Activated CD8-positive, alpha-beta memory T cell treated with anti-CD3 and anti-CD28 coated beads, Interleukin-2, amount 50 U/mL, for 48 hours (primary cell): ENCODE results near the gene BTBD19.

Experiments used
- DNase-seq: peaks from one replicate; pipeline ENCODE4 v3.0.0-alpha.2; 2020

BTBD19 gene

DNA sequence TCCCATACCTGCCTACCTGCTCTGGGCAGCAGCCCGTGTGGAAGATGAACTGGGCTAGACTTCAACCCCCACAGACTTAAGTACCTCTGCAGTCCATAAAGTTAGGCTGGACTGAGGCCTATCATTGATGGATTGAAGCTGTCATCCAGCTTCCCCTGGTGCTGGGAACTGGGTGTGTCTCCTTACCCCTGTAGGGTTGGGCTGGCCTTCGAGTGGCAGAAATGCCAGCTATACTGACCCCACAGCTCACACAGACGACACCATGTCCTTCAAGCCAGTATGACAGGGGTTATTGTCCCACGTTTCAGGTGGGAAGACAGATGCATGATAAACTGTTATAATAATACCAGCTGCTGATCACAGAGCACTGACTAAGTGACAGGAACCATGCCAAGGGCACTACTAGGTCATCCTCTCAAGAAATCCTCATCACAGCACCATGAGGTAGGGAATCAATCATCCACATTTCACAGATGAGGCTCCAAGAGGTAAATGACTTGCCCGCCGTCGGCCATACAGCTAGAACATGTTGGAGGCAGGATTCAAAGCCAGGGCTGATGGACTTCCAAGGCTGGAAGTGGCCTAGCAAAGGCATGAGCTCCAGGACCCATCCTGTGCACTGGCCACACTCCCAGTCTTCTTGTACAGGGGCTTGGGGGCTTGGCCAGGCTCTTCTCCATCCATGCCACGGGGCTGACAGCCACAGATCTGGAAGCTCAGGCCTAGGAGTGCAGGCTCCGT lies 20.0 kb upstream of the BTBD19 start, which contains the start of gene BEST4:
Gene BEST4, minus strand, starts transcription at position 51 of the 741 bp plus-strand sequence. CDS start 465 bp downstream, outside the sequence.
- no peak for DNase-seq

GRCh38 chr1:44790968-44791801 lies 17.1 kb upstream of the BTBD19 start:
- no peak for DNase-seq

GRCh38 chr1:44792736-44793502 lies 15.4 kb upstream of the BTBD19 start:
- DNase-seq: peak; percentile 43

DNA sequence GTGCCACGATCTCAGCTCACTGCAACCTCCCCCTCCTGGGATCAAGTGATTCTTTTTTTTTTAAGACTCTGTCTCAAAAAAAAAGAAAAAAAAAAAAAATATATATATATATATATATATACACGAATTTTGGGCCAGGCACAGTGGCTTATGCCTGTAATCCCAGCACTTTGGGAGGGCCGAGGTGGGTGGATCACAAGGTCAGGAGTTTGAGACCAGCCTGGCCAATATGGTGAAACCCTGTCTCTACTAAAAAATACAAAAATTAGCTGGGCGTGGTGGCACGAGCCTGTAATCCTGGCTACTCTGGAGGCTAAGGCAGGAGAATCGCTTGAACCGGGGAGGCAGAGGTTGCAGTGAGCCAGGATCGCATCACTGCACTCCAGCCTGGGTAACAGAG lies 10.4 kb upstream of the BTBD19 start:
- DNase-seq: peak; percentile 47

GRCh38 chr1:44798481-44799365 lies 9.6 kb upstream of the BTBD19 start:
- peak; percentile 53 for DNase-seq

GRCh38 chr1:44799770-44800584 lies 8.3 kb upstream of the BTBD19 start, which contains the start of gene PLK3:
Gene PLK3, plus strand, starts transcription at chr1:44800377. Its CDS starts 87 bp downstream, at chr1:44800464.
- peak; percentile 97 for DNase-seq

DNA sequence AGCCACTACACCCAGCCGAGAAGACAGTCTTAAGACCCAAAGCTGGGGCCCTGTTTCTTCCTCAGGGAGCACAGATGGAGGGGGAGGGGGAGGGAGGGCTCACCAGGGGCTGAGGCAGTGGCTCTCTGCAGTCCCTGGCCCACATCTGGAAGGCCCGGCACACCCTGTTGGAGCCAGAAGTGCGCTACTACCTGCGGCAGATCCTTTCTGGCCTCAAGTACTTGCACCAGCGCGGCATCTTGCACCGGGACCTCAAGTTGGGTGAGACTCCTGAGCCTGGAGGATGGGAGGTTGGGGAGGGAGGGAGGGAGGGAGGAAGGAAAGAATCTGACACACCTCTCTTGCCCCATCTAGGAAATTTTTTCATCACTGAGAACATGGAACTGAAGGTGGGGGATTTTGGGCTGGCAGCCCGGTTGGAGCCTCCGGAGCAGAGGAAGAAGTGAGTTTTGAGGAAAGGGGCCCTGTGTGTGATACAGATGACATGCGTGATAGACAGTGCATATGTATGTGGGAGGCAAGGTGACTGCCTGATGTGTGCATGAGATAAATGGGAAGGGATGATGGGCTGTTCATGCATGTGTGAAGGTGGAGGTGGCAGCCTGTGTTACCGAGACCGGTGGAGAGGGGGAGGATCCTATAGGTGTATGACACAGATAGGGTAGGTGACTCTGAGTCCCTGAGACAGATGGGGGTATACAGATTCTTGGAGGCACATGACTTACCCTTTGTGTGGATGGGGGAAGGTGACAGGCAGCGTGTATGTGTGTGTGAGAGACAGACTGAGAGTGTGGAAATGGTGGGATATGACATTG lies 6.6 kb upstream of the BTBD19 start:
- peak; percentile 67 for DNase-seq

DNA sequence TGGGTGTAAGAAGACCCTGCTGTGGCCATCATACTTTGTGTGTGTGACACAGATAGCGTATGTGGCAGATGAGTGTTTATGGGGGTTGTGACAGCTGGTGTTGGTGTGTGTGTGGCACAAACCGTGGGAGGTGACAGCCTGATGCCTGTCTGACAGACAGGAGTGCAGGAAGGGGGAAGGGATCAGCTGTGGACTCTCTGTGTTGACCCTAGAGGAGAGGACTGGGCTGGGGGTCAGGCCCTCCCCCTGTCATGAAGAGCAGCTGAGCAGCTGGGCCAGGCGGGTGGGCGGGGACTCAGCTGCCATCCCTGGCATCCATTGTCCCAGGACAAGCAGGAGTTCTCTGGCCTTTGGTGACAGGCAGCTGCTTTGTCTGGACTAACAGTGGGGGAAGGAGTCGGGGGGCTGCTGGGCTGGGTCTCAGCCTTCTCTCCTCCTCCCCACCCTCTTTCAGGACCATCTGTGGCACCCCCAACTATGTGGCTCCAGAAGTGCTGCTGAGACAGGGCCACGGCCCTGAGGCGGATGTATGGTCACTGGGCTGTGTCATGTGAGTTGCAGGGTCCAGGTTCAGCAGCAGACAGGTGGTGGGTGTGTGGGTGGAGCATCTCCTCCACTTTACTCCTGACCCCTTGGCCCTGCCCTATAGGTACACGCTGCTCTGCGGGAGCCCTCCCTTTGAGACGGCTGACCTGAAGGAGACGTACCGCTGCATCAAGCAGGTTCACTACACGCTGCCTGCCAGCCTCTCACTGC lies 5.8 kb upstream of the BTBD19 start:
- peak; percentile 58 for DNase-seq

DNA sequence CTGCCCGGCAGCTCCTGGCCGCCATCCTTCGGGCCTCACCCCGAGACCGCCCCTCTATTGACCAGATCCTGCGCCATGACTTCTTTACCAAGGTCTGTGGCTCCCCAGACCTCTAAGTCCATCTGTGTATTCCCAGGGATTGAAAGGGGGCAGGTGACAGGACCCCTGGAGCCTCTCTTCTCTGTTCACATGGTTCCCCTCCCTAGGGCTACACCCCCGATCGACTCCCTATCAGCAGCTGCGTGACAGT lies 5.3 kb upstream of the BTBD19 start:
- no peak for DNase-seq

GRCh38 chr1:44803312-44804095 lies 4.8 kb upstream of the BTBD19 start:
- DNase-seq: peak; percentile 53

- no peak for DNase-seq
These were observed 2.9 kb upstream of the BTBD19 start for GRCh38 chr1:44805311-44806024.

DNA sequence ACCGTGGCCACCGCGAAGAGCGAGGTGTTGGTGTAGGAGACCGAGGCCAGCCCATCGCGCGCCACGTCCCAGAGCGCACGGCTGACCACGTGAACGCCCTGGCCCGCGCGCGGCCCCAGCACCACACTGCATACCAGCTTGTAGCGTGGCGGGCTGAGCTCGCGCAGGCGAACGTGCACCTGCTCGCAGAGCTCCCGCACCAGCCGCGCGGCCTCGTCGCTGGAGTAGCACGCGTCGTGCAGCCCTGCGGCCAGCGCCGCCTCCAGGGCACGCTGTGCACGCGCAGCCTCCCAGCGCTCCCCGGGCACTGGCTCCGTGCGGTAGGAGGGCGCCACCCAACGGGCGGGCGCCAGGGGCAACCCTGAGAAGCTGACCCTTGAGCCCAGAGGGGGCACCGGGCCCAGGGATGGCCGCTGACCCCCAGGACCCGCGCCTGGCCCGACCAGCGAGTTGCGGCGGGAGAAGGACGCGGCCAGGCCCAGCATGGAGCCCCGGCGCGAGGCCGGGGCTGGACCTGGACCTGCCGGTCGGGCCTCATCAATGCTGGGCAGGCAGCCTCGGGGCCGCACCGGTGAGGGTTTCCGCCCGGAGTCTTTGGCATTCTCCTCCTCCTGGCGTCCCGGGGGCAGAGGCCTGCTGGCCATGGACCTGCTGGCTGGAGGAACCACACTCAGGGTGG lies 2.2 kb upstream of the BTBD19 start:
- no peak for DNase-seq

- DNase-seq: no peak
These were observed 1.5 kb upstream of the BTBD19 start, which contains the start of gene DYNLT4 for GRCh38 chr1:44806704-44807363. Gene DYNLT4, minus strand, starts transcription at chr1:44807351. Its CDS starts 683 bp downstream, at chr1:44806668.

DNA sequence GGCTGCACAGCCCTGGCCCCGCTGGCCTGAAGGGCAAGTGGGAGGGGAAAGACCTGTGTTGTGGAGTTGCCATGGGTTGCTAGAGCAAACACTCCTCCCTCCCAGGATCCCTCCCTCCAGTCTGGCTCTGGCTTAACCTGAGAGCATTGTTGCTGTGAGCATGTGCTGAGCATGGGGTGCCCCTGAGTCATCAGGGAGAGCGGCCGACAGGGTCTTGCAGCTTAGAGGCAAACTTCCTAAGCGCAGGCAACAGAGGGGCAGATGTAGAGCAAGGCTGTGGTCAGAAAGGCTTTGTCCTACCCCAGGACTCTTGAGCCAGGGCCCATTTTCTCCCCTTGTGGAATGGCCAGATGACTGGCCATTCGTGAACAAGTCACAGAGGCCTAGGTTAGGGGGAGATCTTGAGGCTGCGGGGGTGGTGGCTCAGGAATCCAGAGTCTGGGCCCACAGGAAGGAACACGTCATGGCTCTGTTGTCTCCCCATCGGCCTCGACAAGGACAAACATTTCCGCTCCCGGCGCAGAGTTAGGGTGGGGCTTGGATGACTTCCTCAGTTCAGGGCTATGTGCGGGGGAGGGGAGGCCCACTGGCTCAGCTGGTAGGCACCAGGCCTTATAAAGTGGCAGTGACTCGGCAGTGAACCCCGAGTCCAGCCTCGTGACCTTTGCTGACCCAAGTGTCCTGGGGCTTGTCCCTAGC lies 810 bp upstream of the BTBD19 start:
- DNase-seq: peak; percentile 91

DNA sequence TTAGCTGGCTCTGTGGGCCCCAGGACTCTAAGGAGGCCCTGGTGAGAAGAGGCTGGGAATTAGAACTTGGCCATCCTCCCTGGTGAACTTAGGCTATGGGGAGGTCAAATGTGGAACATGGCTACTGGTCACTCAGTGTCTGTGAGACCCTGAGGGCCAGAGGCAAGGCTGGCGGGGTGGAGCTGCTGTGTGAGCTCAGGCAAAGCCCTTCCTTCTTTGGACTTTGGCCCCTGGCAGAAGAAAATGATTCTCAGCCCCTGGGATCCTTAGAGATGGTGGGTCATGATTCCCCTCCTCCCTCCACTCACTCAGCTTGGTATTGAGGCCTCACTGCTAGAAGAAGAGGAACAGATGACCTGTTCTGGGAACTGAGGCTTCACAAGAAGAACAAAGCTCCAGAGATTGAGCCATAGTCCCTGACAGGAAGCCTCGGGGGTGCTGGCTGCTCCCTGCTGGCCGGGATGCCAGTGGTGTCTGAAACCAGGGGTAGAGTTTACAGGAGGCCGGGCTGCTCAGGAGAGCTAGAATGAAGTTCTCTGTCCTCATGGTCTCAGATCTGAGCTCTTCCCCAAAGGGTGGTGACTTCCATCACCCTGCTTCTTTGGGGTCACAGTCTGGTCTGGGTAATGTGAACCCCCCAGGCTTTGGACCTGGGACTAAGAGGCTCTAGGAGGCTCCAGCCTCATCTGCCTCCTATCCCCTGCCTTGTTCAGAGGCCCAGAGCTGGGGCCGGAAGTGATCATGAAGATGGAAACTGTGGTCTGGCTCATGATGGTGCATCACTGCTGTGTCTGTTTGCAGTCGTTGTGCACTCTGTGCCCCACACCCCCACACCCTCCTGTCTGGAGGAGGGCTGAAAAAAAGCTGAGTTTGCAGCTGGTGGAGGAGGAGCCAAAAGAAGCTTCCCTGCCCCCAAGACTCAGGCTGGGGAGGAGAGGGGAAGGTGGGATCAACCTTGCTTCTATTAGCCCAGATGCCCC lies 905 bp downstream of the BTBD19 start:
- DNase-seq: peak; percentile 88
